HG03045 (cell line): ENCODE data around the gene TTC19.
"Not testable (repeated sequence)": the region's sequence is repeated elsewhere in the genome, so short reads cannot be mapped to it uniquely, and the experiment has no call there.

Source experiments
- ATAC-seq: cut with Tn5 transposase; IDR thresholded peaks from one replicate; pipeline ENCODE4 v1.9.1; 2021; ENCODE audit warnings: mild to moderate bottlenecking, moderate library complexity; ENCODE audit not compliant: unreplicated experiment

Gene TTC19

DNA sequence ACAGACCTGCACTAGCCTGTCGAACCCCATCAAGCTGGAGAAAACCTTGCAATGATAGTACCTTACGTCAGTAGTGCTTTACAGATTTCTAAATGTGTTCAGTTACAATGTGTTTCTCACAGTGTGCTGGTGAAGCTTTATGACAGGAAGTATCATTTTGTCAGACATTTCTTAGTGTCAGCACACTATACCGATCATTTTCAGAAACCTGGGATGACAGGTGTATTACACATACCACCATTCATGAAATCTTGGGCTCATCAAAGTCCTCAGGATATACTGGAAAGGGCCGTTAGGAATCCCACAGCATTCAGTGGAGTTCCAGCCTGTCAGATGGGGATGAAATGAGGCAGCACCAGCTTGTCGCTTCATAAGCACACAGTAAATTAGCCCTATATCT lies 27.3 kb downstream of the TTC19 start:
- ATAC-seq = no peak

DNA sequence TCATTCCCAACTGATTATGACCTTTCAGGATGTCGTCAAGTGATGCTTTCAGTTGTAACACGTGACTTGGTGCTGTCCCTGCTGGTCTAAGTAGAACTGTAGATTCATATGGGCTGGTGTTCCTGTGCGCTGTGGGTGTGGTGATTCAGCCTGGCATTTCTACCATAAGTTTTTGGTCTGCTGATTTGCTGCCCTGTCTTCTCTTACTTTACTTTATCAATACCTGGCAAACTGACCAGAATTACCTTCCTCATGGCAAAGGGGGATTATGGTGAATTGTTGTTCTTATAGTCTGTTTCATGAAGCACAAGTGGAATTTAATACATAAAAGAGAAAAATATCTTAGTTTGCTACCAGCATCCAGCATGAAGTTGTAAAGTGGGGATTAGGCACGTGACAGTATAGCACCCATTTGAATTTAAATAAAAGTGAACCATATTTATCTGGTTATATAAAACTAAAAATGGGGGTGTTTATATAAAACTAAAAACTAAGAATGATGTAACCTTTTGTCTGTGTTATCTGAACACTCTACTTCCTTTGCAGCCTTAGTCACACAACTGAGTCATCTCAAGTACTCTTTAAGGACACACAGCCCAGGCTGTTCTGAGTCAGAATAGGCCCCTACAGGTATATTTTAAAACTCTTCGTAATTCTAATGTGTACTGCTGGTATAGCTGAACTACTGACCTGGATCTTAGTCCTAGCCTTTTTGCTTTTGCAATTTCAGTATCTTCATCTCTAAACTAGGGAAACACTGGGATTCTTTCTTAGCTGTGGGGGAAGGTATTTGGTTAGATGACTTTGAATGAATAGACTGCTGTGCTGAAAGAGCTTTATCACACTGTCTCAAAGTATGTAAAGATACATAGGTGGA lies 28.3 kb downstream of the TTC19 start:
- ATAC-seq = peak; percentile 81

DNA sequence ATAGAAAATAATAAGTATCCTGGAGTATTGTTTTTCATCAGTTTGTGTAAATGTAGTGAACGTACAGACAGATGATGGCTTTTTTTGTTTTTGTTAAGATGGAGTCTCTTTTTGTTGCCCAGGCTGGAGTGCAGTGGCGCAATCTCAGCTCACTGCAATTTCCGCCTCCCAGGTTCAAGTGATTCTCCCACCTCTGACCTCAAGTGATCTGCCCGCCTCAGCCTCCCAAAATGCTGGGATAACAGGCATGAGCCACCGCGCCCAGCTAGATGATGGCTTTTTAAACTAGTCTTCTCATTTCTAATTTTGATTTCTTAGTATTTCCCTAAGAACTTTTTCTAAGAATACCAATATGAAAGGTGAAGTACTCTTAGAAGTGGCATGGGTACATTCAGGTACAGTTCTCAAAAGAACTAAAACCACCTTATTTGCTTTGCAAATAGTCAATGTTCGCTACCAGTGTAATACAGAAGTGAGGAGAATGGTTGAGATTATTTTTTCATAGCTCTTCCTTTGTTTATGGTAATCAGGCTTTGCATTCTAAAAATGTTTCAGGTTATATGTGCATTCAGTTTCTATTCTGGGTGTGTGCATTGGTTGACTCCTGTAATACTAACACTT lies 34.2 kb downstream of the TTC19 start:
- ATAC-seq = no peak

DNA sequence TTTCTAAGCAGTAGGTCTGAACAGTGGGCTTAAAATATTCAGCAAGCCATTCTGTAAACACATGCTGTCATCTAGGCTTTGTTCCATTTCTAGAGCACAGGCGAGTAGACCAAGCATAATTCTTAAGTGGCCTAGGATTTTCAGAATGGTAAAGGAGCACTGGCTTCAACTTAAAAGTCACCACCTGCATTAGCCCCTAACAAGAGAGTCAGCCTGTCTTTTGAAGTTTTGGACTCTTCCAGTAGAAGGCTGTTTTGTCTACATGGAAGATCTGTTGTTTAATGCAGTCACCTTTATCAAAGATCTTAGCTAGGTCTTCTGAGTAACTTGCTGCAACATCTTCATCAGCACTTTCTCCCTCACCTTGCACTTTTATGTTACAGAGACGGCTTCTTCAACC lies 36.6 kb downstream of the TTC19 start:
- ATAC-seq = no peak

GRCh38 chr17:16037636-16038035 lies 38.0 kb downstream of the TTC19 start:
- no peak for ATAC-seq

GRCh38 chr17:16040710-16041251 lies 41.2 kb downstream of the TTC19 start:
- no peak for ATAC-seq

DNA sequence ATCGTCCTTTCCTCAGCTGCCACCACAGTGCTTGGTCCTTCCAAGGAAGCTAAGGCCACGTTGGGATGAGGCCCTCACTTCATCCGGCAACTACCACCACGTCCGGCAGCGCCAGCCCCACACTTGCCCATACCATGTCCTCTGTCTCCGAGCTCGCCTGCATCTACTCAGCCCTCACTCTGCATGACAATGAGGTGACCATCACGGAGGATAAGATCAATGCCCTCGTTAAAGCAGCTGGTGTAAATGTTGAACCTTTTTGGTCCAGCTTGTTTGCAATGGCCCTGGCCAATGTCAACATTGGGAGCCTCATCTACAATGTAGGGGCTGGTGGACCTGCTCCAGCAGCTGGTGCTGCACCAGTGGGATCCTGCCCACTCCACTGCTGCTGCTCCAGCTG lies 44.9 kb downstream of the TTC19 start:
- no peak for ATAC-seq

GRCh38 chr17:16046966-16047365 lies 47.3 kb downstream of the TTC19 start:
- ATAC-seq = no peak

GRCh38 chr17:16048811-16049449 lies 49.3 kb downstream of the TTC19 start:
- ATAC-seq = no peak

- ATAC-seq = no peak
Measured at GRCh38 chr17:16050844-16051243, 51.2 kb downstream of the TTC19 start.

DNA sequence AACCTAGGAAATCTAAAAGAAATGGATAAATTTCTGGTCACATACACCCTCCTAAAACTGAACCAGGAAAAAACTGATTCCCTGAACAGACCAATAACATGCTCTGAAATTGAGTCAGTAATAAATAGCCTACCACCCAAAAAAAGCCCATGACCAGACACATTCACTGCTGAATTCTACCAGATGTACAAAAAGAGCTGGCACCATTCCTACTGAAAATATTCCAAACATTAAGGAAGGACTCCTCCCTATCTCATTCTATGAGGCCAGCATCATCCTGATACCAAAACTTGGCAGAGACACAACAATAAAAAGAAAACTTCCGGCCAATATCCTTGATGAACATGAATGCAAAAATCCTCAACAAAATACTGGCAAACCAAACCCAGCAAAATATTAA lies 52.9 kb downstream of the TTC19 start:
- ATAC-seq = no peak

DNA sequence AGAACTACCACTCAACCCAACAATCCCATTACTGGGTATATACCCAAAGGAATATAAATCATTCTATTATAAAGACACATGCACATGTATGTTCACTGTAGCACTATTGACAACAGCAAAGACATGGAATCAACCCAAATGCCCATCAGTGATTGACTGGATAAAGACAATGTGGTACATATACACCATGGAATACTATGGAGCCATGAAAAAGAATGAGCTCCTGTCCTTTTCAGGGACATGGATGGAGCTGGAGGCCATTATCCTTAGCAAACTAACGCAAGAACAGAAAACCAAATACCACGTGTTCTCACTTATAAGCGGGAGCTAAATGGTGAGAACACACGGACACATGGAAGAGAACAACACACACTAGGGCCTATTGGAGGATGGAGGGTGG lies 55.5 kb downstream of the TTC19 start:
- not testable (repeated sequence) for ATAC-seq

GRCh38 chr17:16061631-16062030 lies 62.0 kb downstream of the TTC19 start:
- ATAC-seq = no peak

GRCh38 chr17:16066125-16066524 lies 66.5 kb downstream of the TTC19 start:
- ATAC-seq = no peak

- ATAC-seq = no peak
Measured at GRCh38 chr17:16068323-16068722, 68.7 kb downstream of the TTC19 start.

DNA sequence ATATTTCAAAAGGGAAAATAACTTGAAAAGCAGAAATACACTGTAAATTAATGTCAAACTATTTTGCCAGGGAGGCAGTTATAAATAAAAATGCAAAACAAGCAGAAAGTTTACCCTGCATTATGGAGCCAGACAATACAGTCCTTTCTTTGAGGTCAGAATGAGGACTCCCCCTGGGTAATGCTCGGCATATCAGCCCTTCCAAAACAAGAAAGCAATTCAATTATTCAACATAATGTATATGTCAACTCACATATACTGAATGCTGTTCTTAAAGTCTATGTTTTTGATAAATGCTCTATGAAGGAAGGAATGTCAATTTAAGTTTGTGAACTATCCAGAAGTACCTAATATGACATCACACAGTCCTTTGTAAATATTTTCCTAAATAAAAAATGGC lies 72.4 kb downstream of the TTC19 start:
- no peak for ATAC-seq

- ATAC-seq = no peak
Measured at GRCh38 chr17:16073845-16074244, 74.2 kb downstream of the TTC19 start.

- ATAC-seq = no peak
Measured at GRCh38 chr17:16074423-16074822, 74.8 kb downstream of the TTC19 start.

GRCh38 chr17:16075949-16076348 lies 76.3 kb downstream of the TTC19 start:
- ATAC-seq = no peak
